ENCODE measurements around the gene RBM19.

RBM19 gene

DNA sequence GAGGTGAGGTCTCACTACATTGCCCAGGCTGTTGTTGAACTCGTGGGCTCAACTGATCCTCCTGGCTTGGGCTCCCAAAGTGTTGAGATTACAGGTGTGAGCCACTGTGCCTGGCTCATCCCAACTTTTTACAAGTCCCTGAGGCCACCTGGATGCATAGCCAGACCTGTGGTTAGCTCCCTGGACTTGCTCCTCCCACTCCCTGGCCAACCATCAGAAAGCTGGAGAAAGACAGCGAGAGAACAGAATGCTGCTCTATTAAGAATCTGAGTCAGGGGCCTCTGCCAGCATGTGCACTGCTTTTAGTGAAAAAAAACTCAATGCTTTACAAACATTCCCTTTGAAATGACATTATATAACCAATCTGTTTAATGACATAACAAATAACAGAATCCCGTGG lies 78.2 kb downstream of the RBM19 start:
- Histone ChIP-seq H2AFZ (ENCODE audit: low read depth) (no peak overlapping the region), H3K27me3 (ENCODE audit: insufficient read depth, low read depth) (no peaks in the 10 kb centered on the region), H3K79me2 (ENCODE audit: insufficient read depth, low read depth) (no peaks in the 10 kb centered on the region), H3K36me3 (ENCODE audit: insufficient read depth) (no peaks in the 10 kb centered on the region), H3K4me1 (ENCODE audit: low read depth, poor library complexity, severe bottlenecking) (no peaks in the 10 kb centered on the region), H3K27ac (no peak overlapping the region), H3K9ac (no peak overlapping the region), H3K4me2 (no peak overlapping the region), H3K4me3 (IDR thresholded peaks at IDR 0.05; ENCODE audit: insufficient read depth, low read depth, low read length) (no peak overlapping the region), H4K20me1 (ENCODE audit: insufficient read depth) (no peaks in the 10 kb centered on the region)
- no peak for TF ChIP-seq CTCF (conservative IDR thresholded peaks at IDR 0.05; ENCODE audit: low read depth, low read length)

- H3K4me2 ChIP-seq, result no peak overlapping the region
Observed at GRCh38 chr12:113886721-113887120, 79.4 kb downstream of the RBM19 start.

DNA sequence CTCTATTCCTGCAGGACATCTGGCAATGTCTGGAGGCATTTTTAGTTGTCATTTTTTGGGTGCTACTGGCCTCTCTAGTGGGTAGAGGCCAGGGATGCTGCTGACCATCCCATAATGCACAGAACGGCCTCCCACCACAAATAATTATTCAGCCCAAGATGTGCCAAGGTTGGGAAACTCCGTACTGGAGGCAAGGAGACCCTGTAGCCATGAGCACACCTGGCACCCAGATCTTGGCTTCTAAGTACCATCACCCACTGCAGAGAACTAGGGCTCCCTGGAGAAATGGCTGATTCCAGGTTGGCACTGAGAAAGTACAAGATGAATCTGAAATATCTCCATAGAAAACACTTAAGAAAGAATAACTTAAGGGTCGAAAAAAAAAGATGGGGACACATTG lies 81.7 kb downstream of the RBM19 start:
- H4K20me1 ChIP-seq (ENCODE audit: insufficient read depth), result no peaks in the 10 kb centered on the region
- no peaks in the 10 kb centered on the region for H3K36me3 ChIP-seq (ENCODE audit: insufficient read depth)
- no peak overlapping the region for H3K9ac ChIP-seq
- no peaks in the 10 kb centered on the region for H3K4me1 ChIP-seq (ENCODE audit: low read depth, poor library complexity, severe bottlenecking)
- H3K79me2 ChIP-seq (ENCODE audit: insufficient read depth, low read depth), result no peaks in the 10 kb centered on the region
- H2AFZ ChIP-seq (ENCODE audit: low read depth), result no peak overlapping the region
- TF ChIP-seq CTCF (conservative IDR thresholded peaks at IDR 0.05; ENCODE audit: low read depth, low read length), result no peak
- no peak overlapping the region for H3K27ac ChIP-seq
- no peaks in the 10 kb centered on the region for H3K27me3 ChIP-seq (ENCODE audit: insufficient read depth, low read depth)
- no peak overlapping the region for H3K4me2 ChIP-seq
- H3K4me3 ChIP-seq (IDR thresholded peaks at IDR 0.05; ENCODE audit: insufficient read depth, low read depth, low read length), result no peak overlapping the region

More at GRCh38 chr12:113886721-113887120, 79.4 kb downstream of the RBM19 start:
- no peak overlapping the region for H3K9ac ChIP-seq
- H3K4me1 ChIP-seq (ENCODE audit: low read depth, poor library complexity, severe bottlenecking), result no peaks in the 10 kb centered on the region
- TF ChIP-seq CTCF (conservative IDR thresholded peaks at IDR 0.05; ENCODE audit: low read depth, low read length), result no peak
- H3K4me3 ChIP-seq (IDR thresholded peaks at IDR 0.05; ENCODE audit: insufficient read depth, low read depth, low read length), result no peak overlapping the region
- H2AFZ ChIP-seq (ENCODE audit: low read depth), result no peak overlapping the region
- no peak overlapping the region for H3K27ac ChIP-seq
- no peaks in the 10 kb centered on the region for H3K27me3 ChIP-seq (ENCODE audit: insufficient read depth, low read depth)
- H4K20me1 ChIP-seq (ENCODE audit: insufficient read depth), result no peaks in the 10 kb centered on the region
- H3K36me3 ChIP-seq (ENCODE audit: insufficient read depth), result no peaks in the 10 kb centered on the region
- no peaks in the 10 kb centered on the region for H3K79me2 ChIP-seq (ENCODE audit: insufficient read depth, low read depth)

DNA sequence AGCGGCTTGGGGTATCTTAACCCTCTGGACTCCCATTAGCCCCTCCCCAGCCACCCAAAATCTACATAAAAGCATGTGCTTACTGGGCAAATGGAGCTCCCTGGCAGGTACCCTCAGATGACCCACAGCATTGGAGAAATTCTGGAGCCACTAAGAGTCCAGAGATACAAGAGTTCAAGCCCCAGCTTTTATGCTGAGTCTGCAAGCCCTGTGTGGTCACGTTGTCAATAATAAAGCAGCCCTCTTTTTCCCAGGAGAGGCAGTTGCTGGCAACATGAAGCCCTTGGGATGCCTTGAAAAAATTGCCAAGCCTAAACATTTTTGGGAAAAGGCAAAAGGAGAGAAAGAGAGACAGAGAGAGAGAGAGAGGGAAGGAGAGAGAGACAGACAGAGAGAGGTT lies 83.4 kb downstream of the RBM19 start:
- H3K27ac ChIP-seq, result no peak overlapping the region
- no peak for TF ChIP-seq CTCF (conservative IDR thresholded peaks at IDR 0.05; ENCODE audit: low read depth, low read length)
- no peak overlapping the region for H3K4me2 ChIP-seq
- no peak overlapping the region for H3K4me3 ChIP-seq (IDR thresholded peaks at IDR 0.05; ENCODE audit: insufficient read depth, low read depth, low read length)
- no peaks in the 10 kb centered on the region for H3K27me3 ChIP-seq (ENCODE audit: insufficient read depth, low read depth)
- H2AFZ ChIP-seq (ENCODE audit: low read depth), result no peak overlapping the region
- no peak overlapping the region for H3K9ac ChIP-seq
- no peaks in the 10 kb centered on the region for H3K79me2 ChIP-seq (ENCODE audit: insufficient read depth, low read depth)
- H3K36me3 ChIP-seq (ENCODE audit: insufficient read depth), result no peaks in the 10 kb centered on the region
- no peaks in the 10 kb centered on the region for H3K4me1 ChIP-seq (ENCODE audit: low read depth, poor library complexity, severe bottlenecking)
- no peaks in the 10 kb centered on the region for H4K20me1 ChIP-seq (ENCODE audit: insufficient read depth)
